Measurements from ENCODE around the gene RNF14.

DNA sequence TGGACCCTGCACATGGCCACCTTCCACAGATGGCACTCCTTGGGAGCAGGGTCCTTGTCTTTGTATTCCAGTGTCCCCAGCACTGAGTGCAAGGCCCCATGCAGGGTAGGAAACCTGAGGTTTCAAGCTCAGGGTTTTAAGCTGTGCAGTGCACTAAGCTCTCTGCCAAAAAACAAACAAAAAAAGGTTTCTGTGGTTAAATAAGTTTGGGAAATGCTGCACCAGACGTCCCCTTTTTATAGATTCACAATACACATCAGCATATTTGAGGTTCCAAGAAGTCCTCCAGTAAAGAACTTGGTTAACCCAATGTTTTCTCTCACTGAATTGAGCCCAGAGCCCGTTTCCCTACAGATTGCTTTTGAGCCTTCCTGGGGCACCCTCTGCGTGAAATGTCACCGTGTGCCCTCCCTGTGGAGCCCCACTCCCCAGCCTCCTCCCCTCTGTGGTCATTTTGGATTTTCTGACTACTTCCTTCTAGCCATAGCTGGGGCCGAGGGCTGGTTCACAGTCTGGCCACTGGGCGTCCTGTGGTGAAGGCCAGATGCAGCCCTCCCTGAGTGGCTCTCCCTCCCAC lies 28.1 kb upstream of the RNF14 start:
- TF ChIP-seq TAF1 (IDR thresholded peaks at IDR 0.05; ENCODE audit: borderline replicate concordance, low read depth, low read length) (no peak), ZNF274 (IDR thresholded peaks at IDR 0.05; ENCODE audit: insufficient read depth, insufficient read length) (no peak), YY1 (IDR thresholded peaks at IDR 0.05; ENCODE audit: low read depth, low read length) (no peak)
